ENCODE measurements around the gene MRPL44.

MRPL44 gene

DNA sequence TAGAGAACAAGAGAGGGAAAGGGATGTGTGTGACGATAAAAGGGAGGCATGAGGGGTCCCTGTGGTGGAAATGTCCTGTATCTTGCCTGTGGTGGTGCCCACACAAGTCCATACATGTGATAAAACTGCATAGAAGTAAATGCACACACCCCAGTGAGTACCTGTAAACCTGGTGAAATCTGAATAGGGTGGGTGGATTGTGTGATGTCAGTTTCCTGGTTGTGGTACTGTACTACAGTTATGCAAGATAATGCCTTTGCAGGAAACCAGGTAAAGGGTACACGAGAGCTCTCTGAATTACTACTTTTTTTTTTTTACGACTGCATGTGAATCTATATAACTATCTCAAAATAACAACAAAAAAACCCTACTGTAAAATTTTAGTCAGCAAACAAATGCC is 59.7 kb downstream of the MRPL44 start:
- DNase-seq, result no peak
